Measurements from ENCODE around the gene ANKRD63.

DNA sequence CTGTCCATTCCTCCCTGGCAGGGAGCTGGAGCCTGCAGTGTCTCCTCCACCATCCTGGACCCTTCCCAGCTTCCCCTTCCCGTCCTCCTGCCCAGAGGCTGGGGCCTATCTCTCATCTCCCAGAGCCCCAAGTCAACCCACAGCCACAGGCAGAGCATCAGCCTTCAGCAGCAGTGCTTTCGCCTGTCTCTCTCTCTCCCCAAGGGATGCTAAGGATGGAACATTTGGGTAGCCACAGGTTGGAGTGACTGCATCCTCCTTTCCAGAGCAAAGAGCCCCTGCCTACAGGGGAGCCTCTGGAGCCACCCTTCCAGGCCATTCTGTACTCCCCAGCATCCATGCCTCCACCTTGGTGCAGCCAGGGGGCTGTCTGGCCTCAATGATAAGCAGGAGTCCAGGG lies 20.7 kb upstream of the ANKRD63 start:
- no peak for TF ChIP-seq POLR2AphosphoS5 (IDR thresholded peaks at IDR 0.05)
- TF ChIP-seq, protein P1, sequence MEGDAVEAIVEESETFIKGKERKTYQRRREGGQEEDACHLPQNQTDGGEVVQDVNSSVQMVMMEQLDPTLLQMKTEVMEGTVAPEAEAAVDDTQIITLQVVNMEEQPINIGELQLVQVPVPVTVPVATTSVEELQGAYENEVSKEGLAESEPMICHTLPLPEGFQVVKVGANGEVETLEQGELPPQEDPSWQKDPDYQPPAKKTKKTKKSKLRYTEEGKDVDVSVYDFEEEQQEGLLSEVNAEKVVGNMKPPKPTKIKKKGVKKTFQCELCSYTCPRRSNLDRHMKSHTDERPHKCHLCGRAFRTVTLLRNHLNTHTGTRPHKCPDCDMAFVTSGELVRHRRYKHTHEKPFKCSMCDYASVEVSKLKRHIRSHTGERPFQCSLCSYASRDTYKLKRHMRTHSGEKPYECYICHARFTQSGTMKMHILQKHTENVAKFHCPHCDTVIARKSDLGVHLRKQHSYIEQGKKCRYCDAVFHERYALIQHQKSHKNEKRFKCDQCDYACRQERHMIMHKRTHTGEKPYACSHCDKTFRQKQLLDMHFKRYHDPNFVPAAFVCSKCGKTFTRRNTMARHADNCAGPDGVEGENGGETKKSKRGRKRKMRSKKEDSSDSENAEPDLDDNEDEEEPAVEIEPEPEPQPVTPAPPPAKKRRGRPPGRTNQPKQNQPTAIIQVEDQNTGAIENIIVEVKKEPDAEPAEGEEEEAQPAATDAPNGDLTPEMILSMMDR (IDR thresholded peaks at IDR 0.05): no peak
- TF ChIP-seq POLR2A (IDR thresholded peaks at IDR 0.05): no peak
- TF ChIP-seq EP300 (IDR thresholded peaks at IDR 0.05): no peak
